Endothelial cell of umbilical vein (primary cell): Measurements from ENCODE around the gene CLEC2L. TPM values are rescaled to one million over a fixed set of nuclear protein-coding genes. Genes with fewer than 3 reads are reported as not detected.

ENCODE experiments used
- BruUV-seq: library from RNA; stranded (reverse); fragments of 400-500 nt; replicated peaks from 2 replicates; lab custom pipeline; 2021; lab: Mats Ljungman, UMichigan
- CTCF ChIA-PET: fragments of 300-600, 350-600 bp; sonication (Branson Sonifier 250); formaldehyde crosslinking; loops from one replicate; lab custom pipeline; 2021; ENCODE audit warnings: antibody characterized with exemption, inconsistent platforms; lab: Charles Lee
- POLR2A ChIA-PET: fragments of 300-600, 350-600 bp; sonication (Branson Sonifier 250); formaldehyde crosslinking; loops from one replicate; lab custom pipeline; 2021; ENCODE audit warnings: antibody characterized with exemption, inconsistent platforms; lab: Charles Lee
- DNase-seq: peaks from one replicate; pipeline ENCODE4 v3.0.0-alpha.2; 2011; ENCODE audit warnings: low read depth, low spot score
- FAIRE-seq: peaks from 2 replicates; lab custom pipeline; 2011; peaks lifted over from hg19 to GRCh38; lab: Jason Lieb, UNC
- H2AFZ ChIP-seq: 2 replicates; pipeline ENCODE4 v1.6.0; 2012; ENCODE audit warnings: low read depth, low read length, control low read depth, inconsistent platforms
- H3K27ac ChIP-seq: 2 replicates; pipeline ENCODE4 v1.5.1; 2011; ENCODE audit warnings: low read depth, mild to moderate bottlenecking, control low read depth, low read length, moderate library complexity; ENCODE audit not compliant: insufficient read depth
- H3K27me3 ChIP-seq, 2 experiments: 2 replicates each; pipeline versions ENCODE4 v1.6.0 to v1.6.1; 2011; ENCODE audit warnings: low read length in 2 of 2, mixed read lengths in 1 of 2; ENCODE audit not compliant: control insufficient read depth in 2 of 2, insufficient read depth in 2 of 2
- H3K36me3 ChIP-seq, 2 experiments: 2 replicates in 1 of 2; 3 replicates in 1 of 2; pipeline ENCODE4 v1.5.1; 2011; ENCODE audit warnings: low read length in 2 of 2, mild to moderate bottlenecking in 1 of 2, moderate library complexity in 1 of 2; ENCODE audit not compliant: control insufficient read depth in 2 of 2, insufficient read depth in 2 of 2; ENCODE audit errors: extremely low read depth in 1 of 2
- H3K4me1 ChIP-seq: 3 replicates; pipeline ENCODE4 v1.5.1; 2011; ENCODE audit warnings: mild to moderate bottlenecking, low read length; ENCODE audit not compliant: control insufficient read depth, insufficient read depth; ENCODE audit errors: extremely low read depth
- H3K4me2 ChIP-seq: 2 replicates; pipeline ENCODE4 v1.6.1; 2011; ENCODE audit warnings: low read length, control low read depth, mixed read lengths; ENCODE audit not compliant: insufficient read depth
- H3K4me3 ChIP-seq, 3 experiments: fragments of 200-600 bp in 1 of 3; sonication (generic), shearing (Covaris generic) in 1 of 3; replicated peaks in 1 of 3; 2 replicates each; pipeline ENCODE4 v1.5.1; 2011 to 2016; ENCODE audit warnings: control low read depth in 3 of 3, low read length in 3 of 3, mild to moderate bottlenecking in 2 of 3, inconsistent platforms in 1 of 3, low read depth in 1 of 3, moderate library complexity in 1 of 3; ENCODE audit not compliant: insufficient read depth in 1 of 3
- H3K79me2 ChIP-seq: 2 replicates; pipeline ENCODE4 v1.6.0; 2012; ENCODE audit warnings: low read length, inconsistent platforms; ENCODE audit not compliant: control insufficient read depth, insufficient read depth
- H3K9ac ChIP-seq: replicated peaks from 2 replicates; pipeline ENCODE3; 2011; ENCODE audit warnings: low read length, control low read depth; ENCODE audit not compliant: insufficient read depth; ENCODE audit errors: extremely low read depth
- H3K9me1 ChIP-seq: replicated peaks from 3 replicates; pipeline ENCODE4 v1.6.0; 2011; ENCODE audit warnings: mild to moderate bottlenecking, low read length; ENCODE audit not compliant: control insufficient read depth, insufficient read depth; ENCODE audit errors: extremely low read depth
- H3K9me3 ChIP-seq: replicated peaks from 2 replicates; pipeline ENCODE4 v1.5.1; 2012; ENCODE audit warnings: low read length, inconsistent platforms; ENCODE audit not compliant: control insufficient read depth, insufficient read depth
- H4K20me1 ChIP-seq: replicated peaks from 2 replicates; pipeline ENCODE3; 2011; ENCODE audit warnings: mild to moderate bottlenecking, low read length; ENCODE audit not compliant: control insufficient read depth, insufficient read depth; ENCODE audit errors: extremely low read depth
- EZH2 ChIP-seq: IDR thresholded peaks from 2 replicates; pipeline ENCODE4 v1.6.1; 2012; ENCODE audit warnings: borderline replicate concordance, low read depth, mild to moderate bottlenecking, moderate library complexity, low read length, inconsistent platforms; ENCODE audit not compliant: severe bottlenecking
- FOS ChIP-seq: IDR thresholded peaks from 2 replicates; pipeline ENCODE4 v1.6.1; 2011; ENCODE audit warnings: mild to moderate bottlenecking, low read length, moderate library complexity, borderline replicate concordance; ENCODE audit not compliant: insufficient read depth
- GATA2 ChIP-seq: IDR thresholded peaks from 2 replicates; pipeline ENCODE4 v1.7.0; 2011; ENCODE audit warnings: low read depth, mild to moderate bottlenecking, moderate library complexity, mixed read lengths, low read length; ENCODE audit not compliant: insufficient read length, insufficient read depth
- JUN ChIP-seq: IDR thresholded peaks from 2 replicates; pipeline ENCODE4 v1.6.1; 2011; ENCODE audit warnings: borderline replicate concordance, low read depth; ENCODE audit not compliant: insufficient read length, insufficient read depth
- MYC ChIP-seq: IDR thresholded peaks from one replicate; pipeline ENCODE4 v1.6.1; 2011; ENCODE audit warnings: mild to moderate bottlenecking, low read depth, low read length
- POLR2A ChIP-seq: IDR thresholded peaks from 2 replicates; pipeline ENCODE4 v1.6.1; 2012; ENCODE audit warnings: low read depth, mild to moderate bottlenecking, control low read depth, low read length
- POLR2AphosphoS5 ChIP-seq: IDR thresholded peaks from 2 replicates; pipeline ENCODE4 v1.6.1; 2012; ENCODE audit warnings: low read depth, mild to moderate bottlenecking, control low read depth, low read length, moderate library complexity; ENCODE audit not compliant: insufficient read depth
- dilution Hi-C: fragments of 300-500 bp; cut with MboI; formaldehyde crosslinking; loops from one replicate; pipeline ENCODE4 v1.15.0; 2019; ENCODE audit warnings: low sequenced_read_pairs; ENCODE audit not compliant: extremely low pct_ligation_motif_present
- intact Hi-C: fragments of 100-400 bp; cut with micrococcal nuclease; formaldehyde crosslinking; loops from one replicate; pipeline ENCODE4 v1.10.0; 2022
- polyA plus RNA-seq, 4 experiments: library from polyadenylated mRNA; depleted of rRNA in 3 of 4; stranded (reverse) in 3 of 4; unstranded in 1 of 4; fragments of >200 nt; gene quantifications; 2 replicates each; pipeline versions ENCODE4 v1.2.1 to v1.2.3, GENCODE V29; 2011 to 2012; ENCODE audit warnings: missing spikeins in 1 of 4
- total RNA-seq: library from RNA; stranded (reverse); gene quantifications from 2 replicates; pipeline ENCODE4 v1.2.3, GENCODE V29; 2021
- TF ChIP-seq, protein P1 (sequence below): IDR thresholded peaks from 2 replicates; pipeline ENCODE4 v1.6.1; 2011; ENCODE audit not compliant: insufficient read depth, insufficient read length
- TF ChIP-seq, protein P2 (sequence below), 2 donors: IDR thresholded peaks; 1 replicate in 1 of 2; 2 replicates in 1 of 2; pipeline ENCODE4 v1.5.1; 2011; ENCODE audit warnings: low read length in 2 of 2, mild to moderate bottlenecking in 2 of 2, moderate library complexity in 2 of 2, control low read depth in 1 of 2, inconsistent platforms in 1 of 2, low read depth in 1 of 2; ENCODE audit not compliant: insufficient read depth in 1 of 2; ENCODE audit errors: extremely low read depth in 1 of 2

CLEC2L gene
- total and polyA plus RNA-seq, 2 donors (not counting 3 experiments of a cell fraction or from before 2014, with no cell fraction given): not detected

DNA sequence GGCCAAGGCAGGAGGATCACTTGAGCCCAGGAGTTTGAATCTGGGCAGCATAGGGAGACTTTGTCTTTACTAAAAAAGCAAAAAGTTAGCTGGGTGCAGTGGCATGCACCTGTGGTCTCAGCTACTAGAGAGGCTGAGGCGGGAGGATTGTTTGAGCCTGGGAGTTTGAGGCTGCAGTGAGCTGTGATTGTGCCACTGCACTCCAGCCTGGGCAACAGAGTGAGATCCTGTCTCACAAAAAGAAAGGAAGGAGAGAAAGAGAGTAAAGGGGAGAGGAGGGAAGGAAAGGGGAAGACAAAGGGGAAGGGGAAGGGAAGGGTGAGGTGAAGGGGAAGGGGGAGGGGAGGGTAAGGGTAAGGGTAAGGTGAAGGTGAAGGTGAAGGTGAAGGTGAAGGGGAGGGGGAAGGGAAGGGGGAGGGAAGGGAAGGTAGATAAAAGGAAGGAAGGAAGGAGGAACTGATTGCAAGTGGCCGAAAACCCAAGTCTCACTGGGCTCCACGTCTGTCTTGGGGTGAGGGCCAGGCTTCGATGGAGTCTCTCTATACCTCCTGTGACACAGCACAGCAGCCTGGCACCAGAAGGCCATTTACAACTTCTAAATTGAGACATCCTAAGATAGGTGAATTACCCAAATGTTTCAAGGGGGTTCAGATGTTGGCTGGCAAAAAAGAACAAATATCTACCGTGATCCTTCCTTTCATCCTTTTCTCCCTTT, 36.0 kb upstream of the CLEC2L start:
- peaks cover 8% of the 10 kb centered on the region for H3K4me1 ChIP-seq
- TF ChIP-seq EZH2 (no peak), JUN (no peak), POLR2AphosphoS5 (no peak), FOS (no peak), MYC (no peak), GATA2 (no peak), POLR2A (no peak)
- TF ChIP-seq, protein P1, sequence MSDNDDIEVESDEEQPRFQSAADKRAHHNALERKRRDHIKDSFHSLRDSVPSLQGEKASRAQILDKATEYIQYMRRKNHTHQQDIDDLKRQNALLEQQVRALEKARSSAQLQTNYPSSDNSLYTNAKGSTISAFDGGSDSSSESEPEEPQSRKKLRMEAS: no peak
- TF ChIP-seq, protein P2, sequence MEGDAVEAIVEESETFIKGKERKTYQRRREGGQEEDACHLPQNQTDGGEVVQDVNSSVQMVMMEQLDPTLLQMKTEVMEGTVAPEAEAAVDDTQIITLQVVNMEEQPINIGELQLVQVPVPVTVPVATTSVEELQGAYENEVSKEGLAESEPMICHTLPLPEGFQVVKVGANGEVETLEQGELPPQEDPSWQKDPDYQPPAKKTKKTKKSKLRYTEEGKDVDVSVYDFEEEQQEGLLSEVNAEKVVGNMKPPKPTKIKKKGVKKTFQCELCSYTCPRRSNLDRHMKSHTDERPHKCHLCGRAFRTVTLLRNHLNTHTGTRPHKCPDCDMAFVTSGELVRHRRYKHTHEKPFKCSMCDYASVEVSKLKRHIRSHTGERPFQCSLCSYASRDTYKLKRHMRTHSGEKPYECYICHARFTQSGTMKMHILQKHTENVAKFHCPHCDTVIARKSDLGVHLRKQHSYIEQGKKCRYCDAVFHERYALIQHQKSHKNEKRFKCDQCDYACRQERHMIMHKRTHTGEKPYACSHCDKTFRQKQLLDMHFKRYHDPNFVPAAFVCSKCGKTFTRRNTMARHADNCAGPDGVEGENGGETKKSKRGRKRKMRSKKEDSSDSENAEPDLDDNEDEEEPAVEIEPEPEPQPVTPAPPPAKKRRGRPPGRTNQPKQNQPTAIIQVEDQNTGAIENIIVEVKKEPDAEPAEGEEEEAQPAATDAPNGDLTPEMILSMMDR (IDR thresholded peaks at IDR 0.05; ENCODE audit: extremely low read depth in 1 of 2, insufficient read depth in 1 of 2, low read depth in 1 of 2, low read length in 2 of 2): no peak
- H3K79me2 ChIP-seq: no peaks in the 10 kb centered on the region
- ChIA-PET POLR2A (interaction anchor here (0.6 kb wide), 1 partner anchor 67 kb away, joined by 11 read pairs; no protein-coding TSS in a partner anchor), CTCF (interaction anchor here (1.6 kb wide), 1 partner anchor 12 kb away, joined by 5 read pairs; no protein-coding TSS in a partner anchor)
- no peak overlapping the region for H3K4me3 ChIP-seq
- no peak overlapping the region for H2AFZ ChIP-seq
- H3K9me3 ChIP-seq: no peaks in the 10 kb centered on the region
- no peaks in the 10 kb centered on the region for H3K36me3 ChIP-seq
- no peaks in the 10 kb centered on the region for H4K20me1 ChIP-seq
- H3K9ac ChIP-seq: no peak overlapping the region
- no peak overlapping the region for H3K27ac ChIP-seq
- H3K9me1 ChIP-seq: no peaks in the 10 kb centered on the region
- dilution Hi-C loops: no loop called here
- intact Hi-C loops: no loop called here
- BruUV-seq: no TSS peak
- FAIRE-seq: no peak
- peaks cover 22 to 38% of the 10 kb centered on the region in 2 experiments for H3K27me3 ChIP-seq
- H3K4me2 ChIP-seq: no peak overlapping the region
- no peak for DNase-seq
